Ureter (tissue), 1 donor: ENCODE results near the gene GIMAP4. TPM values are rescaled to one million over a fixed set of nuclear protein-coding genes. Genes with fewer than 3 reads are reported as not detected.
"Not testable (repeated sequence)": the region's sequence is repeated elsewhere in the genome, so short reads cannot be mapped to it uniquely, and the experiment has no call there.

ENCODE experiments used
- DNase-seq: peaks from one replicate; pipeline ENCODE4 v3.0.0-alpha.2; 2020; ENCODE audit warnings: low spot score
- total RNA-seq: library from RNA; stranded (reverse); gene quantifications from one replicate; pipeline ENCODE4 v1.2.4, GENCODE V29; 2023
- donor health status: DM: yes; HTN: yes; CAD: no.

Gene GIMAP4
- 23.5 TPM for total RNA-seq

DNA sequence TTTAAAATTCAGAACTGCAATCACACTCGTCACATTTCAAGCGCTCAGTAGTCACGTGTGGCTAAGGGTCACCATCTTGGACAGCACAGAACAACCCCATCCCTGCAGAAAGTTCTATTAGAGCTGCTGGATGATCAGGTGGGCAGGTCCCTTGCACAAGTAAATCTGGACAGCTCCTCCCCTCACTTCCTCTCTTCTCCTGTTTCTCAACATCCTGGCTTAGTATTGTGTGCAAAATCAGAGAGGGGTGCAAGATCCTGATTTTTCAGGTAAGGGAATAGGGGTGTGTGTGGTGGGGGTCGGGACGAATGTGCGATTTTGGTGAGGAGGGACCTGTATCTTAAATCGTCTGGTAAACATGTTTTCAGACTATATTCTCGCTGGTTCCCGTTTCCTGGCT lies at the start of gene GIMAP4:
GIMAP4 (plus strand) TSS at position 222 of the 400 bp plus-strand sequence. CDS start 2,512 bp downstream, outside the sequence.
- no peak for DNase-seq

DNA sequence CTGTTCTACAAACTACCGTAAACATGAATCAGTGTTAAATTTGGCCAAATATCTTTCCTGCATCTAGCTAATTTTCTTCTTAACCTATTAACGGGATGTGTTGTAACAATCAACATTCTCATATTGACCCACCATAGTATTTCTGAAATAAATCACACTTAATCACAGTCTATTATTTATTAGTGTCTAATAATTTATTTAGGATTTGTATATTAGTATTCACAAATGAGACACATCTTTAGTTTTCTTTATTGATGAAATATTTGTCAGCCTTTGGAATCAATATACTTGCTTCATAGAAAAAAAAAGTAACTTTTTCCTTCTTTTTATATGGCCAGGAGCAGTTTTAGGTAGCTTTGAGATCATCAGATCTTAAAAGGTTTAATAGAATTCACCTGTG lies 47.9 kb upstream of the GIMAP4 start:
- no peak for DNase-seq

DNA sequence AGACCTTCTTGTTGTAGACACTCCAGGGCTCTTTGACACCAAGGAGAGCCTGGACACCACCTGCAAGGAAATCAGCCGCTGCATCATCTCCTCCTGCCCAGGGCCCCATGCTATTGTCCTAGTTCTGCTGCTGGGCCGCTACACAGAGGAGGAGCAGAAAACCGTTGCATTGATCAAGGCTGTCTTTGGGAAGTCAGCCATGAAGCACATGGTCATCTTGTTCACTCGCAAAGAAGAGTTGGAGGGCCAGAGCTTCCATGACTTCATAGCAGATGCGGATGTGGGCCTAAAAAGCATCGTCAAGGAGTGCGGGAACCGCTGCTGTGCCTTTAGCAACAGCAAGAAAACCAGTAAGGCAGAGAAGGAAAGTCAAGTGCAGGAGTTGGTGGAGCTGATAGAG lies 47.0 kb upstream of the GIMAP4 start:
- no peak for DNase-seq

DNA sequence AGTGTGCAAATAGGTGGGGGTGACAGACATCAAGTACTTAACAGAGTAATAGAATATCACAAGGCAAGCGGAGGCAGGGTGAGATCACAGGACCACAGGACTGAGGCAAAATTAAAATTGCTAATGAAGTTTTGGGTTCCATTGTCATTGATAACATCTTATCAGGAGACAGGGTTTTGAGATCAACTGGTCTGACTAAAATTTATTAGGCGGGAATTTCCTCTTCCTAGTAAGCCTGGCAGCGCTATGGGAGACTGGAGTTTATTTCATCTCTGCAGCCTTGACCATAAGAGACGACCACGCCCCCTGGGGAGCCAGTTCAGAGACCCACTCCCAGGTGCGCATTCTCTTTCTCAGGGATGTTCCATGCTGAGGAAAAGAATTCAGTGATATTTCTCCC lies 44.3 kb upstream of the GIMAP4 start:
- not testable (repeated sequence) for DNase-seq

DNA sequence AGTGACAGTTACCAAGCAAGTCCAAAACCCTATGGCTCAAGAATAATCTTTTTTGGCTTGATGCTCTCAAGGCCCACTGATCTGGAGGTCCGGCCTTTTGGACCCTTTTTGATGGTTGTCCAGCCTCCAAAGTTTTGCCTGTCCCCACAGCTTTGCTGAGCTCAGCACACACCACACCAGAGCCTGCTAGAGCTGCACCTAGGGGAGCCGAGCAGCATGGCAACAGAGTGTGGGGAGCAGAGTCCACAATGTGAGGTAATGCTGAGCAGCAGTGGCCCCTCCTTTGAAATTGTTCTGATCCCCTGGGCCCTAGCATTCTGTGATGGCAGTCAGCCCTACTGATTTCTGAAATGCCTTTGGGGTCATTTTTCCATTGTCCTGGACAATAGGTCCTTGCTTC lies 43.2 kb upstream of the GIMAP4 start:
- no peak for DNase-seq

DNA sequence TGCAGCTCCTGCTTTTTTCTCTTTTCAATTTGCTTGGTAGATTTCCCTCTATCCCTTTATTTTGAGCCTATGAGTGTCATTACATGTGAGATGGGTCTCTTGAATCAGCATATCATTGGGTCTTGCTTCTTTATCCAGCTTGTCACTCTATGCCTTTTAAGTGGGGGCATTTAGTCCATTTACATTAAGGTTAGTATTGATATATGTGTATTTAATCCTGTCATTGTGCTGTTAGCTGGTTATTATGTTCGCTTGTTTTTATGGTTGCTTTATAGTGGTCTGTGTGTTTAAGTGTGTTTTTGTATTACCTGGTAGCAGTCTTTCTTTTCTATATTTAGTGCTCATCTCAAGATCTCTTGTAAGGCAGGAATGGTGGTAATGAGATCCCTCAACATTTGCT lies 35.5 kb upstream of the GIMAP4 start:
- no peak for DNase-seq

DNA sequence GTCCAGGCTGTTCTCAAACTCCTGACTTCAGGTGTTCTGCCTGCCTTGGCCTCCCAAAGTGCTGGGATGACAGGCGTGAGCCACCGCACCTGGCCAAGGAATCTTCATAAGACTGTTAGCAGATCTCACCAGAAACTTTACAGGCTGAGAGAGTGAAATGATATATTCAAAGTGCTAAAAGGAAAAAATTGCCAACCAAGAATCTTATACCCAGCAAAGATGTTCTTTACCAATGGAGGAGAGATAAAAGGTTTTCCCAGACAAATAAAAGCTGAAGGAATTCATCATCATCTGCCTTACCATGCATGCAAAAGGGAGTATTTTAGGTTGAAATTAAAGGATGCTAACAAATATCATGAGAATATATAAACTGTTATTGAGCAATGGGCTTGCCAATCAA lies 28.9 kb upstream of the GIMAP4 start:
- DNase-seq = no peak

DNA sequence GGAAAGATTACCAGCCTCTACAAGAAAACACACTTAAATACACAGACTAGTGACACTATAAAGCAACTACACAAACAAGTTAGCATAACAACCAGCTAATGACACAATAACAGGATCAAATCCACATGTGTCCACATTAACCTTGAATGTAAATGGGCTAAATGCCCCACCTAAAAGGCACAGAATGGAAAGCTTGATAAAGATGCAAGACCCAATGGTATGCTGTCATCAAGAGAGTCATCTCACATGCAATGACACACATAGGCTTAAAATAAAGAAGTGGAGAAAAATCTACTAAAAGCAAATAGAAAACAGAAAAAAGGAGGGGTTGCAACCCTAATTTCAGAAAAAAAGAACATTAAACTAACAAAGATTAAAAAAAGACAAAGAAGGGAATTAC lies 14.0 kb upstream of the GIMAP4 start:
- DNase-seq = no peak

DNA sequence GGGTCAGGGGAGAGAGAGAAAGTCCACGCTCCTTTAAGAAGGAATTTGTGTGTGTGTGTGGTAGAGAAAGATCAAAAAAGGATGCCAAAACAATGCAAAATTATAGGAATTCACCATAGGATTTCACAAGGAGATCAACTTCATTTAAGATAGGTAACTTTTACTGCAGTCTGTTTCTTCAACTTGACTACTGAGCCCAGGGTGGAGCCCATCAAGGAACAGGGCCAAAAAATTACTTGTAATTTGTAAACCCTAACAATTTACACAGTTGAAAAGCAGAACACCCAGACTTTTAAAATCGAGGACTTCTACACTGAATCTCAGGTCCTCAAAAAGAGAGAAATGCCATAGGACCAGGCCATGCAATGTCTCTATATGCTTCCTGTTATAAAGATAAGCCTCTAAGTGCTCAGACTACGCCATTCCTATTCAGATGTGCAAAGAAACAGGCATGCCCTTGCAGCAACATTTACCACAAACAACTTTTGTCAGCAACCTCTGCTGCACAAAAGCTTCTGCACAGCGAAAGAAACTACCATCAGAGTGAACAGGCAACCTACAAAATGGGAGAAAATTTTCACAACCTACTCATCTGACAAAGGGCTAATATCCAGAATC lies 10.6 kb upstream of the GIMAP4 start:
- no peak for DNase-seq

DNA sequence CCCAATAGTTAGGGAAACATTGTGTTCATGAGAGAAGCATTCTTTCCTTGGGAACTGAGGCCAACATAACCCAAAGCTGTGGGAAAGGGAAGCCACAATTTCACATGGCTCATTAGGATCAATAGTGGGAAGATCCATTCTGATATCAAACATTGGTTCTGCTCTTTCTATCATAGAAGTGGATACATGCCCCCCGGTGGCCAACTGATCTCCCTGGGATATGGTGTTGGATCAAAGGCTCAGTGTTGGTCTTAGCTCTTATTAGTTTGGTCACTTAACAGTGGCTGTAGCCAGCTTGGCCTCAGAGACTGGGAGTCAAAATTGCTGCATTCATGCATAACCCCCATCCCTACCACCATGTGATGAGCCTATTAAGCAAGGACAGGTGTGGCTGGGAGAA lies 6.7 kb upstream of the GIMAP4 start:
- DNase-seq = no peak

DNA sequence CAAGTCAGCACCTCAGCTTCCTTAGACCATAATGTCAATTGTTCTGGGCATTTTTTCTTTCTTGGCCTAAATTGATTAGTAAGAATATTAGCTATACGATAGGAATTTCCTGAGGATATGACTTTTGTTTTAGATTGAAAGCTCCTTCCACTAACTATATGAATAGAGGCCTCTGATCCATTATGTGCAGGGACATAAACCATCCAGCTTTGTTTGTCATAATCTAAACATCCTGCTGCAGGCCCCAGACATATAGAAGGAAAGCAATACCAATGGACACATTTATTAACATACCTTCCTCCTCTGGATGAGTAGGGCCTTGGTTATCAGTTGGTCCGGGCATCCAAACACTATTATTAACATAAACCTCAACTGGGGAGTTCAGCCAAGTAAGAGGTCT lies 4.3 kb upstream of the GIMAP4 start:
- DNase-seq = no peak

DNA sequence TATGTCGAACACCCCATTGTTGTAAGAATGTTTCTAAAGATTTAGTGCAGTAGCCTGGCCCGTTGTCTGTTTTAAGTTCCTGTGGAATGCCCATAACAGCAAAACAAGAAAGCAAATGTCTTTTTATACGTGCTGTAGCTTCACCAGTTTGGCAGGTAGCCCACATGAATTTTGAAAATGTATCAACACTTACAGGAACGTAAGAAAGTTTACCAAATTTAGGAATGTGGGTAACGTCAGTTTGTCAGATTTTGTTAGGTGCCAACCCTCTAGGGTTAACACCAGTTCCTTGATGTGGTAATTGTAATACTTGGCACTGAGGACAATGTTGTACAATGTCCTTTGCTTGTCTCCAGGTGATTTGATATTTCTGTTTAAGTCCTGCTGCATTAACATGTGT lies 3.2 kb upstream of the GIMAP4 start:
- DNase-seq = no peak

DNA sequence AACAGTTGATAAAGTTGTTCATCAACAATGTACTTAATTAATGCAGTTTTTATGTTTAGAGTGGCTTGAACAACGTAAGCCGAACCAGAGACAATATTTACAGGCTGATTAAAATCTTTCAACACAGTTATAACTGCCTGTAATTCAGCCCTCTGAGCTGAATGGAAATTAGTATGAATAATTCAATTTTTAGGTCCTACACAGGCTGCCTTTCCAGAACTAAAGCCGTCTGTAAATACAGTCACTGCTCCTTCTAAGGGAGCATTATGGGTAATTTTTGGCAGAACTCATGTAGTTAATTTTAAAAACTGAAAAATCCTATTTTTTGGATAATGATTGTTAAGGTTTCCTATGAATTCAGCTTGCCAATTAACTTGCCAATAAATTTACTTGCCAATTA lies 2.6 kb upstream of the GIMAP4 start:
- no peak for DNase-seq

DNA sequence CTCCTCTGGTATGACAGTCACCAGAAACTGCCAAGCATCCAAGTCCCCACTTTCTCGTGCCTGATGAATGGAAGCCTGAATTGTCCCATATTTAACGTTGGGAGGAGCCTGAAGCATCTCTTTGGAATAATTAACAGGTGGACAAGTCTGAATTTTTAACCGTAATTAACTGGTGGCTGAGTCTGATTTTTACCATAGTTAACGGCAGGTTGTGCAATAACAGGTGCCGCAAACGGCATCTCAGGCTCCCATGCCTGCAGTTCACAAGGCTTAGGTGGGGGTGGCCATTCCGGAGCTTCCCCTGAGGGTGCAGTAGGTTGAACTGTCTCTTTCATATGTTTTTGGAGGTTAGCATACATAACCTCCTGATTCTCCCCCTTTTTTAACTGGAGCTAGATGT lies 2.0 kb upstream of the GIMAP4 start:
- no peak for DNase-seq

DNA sequence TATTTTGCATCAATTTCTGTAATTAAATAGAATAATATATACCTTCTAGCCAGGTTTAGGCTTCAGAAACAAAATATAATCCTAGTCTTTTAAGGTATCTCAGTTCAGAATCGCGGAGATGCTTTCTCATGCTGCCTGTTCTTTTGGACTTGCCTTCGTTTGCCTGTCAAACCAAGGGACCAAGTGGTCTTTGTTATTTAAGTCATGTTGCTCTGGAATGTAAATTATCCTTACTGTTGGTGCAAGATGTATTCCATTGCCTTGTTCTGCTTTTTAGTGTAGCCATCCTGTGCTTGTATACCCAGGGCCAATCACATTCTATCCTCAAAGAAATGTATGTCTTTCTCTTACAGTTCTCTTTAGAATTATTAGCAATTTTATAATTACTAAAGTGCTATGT lies 1.1 kb upstream of the GIMAP4 start:
- DNase-seq = no peak

DNA sequence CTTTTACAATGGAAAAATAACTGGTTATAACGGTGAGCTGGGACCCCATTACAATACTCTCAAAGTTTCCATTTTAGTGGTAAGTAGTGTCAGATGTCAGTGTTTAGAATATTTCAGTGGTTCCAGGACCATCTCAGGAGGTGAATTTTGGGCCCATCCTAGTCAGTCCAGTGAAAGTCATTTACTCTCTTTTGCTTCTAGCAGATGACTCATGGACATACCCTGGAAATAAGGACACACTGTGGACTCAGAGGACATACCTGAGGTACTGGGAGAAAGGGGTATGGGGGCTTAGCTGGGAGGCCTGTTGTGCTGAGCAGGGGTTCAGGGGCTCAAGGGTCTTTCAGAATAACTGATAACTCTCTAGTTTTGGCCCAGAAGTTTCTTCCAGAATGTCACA lies 618 bp upstream of the GIMAP4 start:
- DNase-seq = no peak

DNA sequence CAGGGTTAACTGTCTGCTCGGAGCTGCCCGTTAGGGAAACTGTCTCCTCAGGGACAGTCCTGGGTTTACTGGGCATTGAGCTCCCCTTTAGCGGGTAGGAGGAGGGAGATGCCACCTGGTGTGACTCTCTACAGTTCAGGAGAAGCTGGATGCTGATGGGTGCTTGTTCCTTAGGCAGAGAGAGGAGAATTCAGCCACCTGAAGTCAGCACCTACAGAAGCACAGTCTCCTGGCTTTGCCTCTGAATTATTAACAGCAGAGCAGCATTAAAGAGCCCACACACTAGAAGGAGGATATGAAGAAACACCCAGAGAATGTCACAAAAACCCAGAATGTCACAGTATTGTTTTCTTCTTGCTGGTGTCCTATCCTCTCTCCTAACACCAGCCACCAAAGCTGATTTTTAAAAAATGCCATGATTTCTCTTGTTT lies 696 bp downstream of the GIMAP4 start:
- DNase-seq = no peak

DNA sequence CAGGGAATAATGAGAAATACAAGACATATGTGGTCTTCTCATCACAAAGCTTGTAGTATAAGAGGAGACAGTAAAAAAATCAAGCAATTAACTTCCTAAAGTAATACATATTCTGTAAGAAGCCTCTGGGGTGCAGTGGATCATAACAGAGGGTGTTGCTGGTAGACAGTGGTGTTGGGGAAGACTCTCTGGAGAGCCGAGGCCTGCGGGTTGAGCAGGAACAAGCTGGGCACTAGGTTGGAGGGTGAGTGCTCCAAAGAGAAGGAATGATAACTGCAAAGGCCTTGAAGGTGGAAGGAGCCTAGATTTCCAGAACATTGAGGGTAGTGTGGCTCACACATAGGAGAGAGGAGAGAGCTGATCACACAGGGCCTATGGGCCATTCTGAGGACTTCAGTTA lies 1.5 kb downstream of the GIMAP4 start:
- DNase-seq = no peak

DNA sequence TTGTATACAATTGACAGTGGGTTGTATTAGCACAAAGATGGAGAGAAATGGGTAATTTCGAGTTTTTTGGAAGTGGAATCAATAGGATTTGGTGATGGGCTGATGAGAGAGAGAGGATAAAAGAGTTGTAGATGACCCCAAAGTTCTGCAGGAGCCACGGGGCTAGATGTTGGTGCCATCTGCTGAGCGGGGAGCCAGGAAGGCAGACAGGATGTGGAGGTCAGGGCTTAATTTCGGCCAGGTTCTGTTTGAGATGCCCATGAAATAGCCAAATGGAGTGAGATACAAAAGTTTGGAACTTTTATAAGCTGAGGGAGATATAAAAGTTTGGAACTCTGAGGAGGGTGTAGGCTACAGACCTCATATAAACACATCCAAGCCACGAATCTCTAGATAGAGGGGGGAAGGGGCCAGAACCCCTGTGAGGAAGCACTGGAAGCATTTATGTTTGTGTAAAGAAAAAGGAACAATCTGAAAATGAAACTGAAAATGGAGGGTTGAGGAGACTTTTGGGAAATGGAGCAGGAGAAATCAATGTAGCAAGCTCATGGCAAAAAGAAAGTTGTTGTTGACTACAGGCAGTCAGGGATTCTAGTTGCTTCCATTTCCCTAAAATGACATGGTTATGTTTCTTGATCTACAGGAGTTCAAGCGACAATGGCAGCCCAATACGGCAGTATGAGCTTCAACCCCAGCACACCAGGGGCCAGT lies 2.2 kb downstream of the GIMAP4 start:
- no peak for DNase-seq

DNA sequence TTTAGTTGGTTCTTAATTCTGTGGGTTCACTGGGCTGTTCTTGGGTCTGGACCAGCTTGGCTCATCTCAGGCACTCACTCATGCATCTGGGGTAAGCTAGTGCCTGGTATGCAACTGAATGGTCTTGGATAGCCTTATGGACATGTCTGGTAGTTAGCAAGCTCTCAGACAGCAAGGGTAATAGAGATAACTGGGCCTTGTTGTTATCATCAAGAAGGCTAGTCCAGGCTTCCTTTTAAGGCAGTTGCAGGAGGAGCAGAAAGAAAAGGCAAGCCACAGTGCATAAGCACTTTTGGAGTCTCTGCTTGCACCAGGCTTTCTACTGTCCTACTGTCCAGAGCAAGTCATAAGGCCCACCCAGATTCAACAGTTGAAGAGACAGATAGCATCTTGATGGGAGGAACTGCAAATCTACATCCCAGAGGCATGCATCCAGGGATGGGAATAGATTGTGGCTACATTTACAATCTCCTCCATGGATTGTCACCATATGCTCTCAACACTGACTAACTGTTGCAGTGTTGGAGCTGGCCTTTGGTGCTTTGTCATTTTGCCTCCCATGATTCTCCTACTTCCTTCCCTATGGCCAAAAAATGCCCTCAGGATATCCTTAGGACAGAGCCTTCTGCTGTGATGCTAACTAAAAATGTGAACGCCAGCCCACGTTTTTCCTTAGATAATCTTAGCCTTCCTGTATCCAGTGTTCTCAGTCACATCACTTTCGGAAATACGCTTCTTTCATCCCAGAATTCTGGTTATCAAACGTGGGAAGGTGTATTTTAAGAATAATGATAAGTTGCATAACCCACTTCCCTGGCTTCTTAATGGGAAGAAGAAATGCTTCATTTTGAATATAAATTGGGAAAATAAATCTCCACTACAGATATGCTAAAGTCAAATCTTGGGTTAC lies 3.6 kb downstream of the GIMAP4 start:
- no peak for DNase-seq

DNA sequence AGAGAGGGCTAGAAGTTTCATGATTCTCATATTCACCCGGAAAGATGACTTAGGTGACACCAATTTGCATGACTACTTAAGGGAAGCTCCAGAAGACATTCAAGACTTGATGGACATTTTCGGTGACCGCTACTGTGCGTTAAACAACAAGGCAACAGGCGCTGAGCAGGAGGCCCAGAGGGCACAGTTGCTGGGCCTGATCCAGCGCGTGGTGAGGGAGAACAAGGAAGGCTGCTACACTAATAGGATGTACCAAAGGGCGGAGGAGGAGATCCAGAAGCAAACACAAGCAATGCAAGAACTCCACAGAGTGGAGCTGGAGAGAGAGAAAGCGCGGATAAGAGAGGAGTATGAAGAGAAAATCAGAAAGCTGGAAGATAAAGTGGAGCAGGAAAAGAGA lies 5.3 kb downstream of the GIMAP4 start:
- DNase-seq = no peak

DNA sequence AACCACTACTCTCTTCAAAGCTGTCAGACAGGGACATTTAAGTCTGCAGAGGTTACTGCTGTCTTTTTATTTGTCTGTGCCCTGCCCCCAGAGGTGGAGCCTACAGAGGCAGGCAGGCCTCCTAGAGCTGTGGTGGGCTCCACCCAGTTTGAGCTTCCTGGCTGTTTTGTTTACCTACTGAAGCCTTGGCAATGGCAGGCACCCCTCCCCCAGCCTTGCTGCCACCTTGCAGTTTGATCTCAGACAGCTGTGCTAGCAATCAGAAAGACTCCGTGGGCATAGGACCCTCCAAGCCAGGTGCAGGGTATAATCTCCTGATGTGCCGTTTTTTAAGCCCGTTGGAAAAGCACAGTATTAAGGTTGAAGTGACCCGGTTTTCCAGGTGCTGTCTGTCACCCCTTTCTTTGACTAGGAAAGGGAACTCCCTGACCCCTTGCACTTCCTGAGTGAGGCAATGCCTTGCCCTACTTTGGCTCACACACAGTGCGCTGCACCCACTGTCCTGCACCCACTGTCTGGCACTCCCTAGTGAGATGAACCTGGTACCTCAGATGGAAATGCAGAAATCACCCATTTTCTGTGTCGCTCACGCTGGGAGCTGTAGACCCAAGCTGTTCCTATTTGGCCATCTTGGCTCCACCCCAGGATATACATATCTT lies 12.9 kb downstream of the GIMAP4 start:
- DNase-seq = not testable (repeated sequence)
